Heart left ventricle (tissue), 13 donors: Measurements from ENCODE around the gene DCST1.

Experiments
- CTCF ChIP-seq, 12 donors: fragments of 200-600 bp; sonication (generic) in 4 of 12; IDR thresholded peaks; one replicate each; pipeline versions ENCODE4 v1.5.0 to v1.8.0; 2018 to 2022; ENCODE audit warnings: antibody characterized with exemption in 12 of 12, mild to moderate bottlenecking in 5 of 12
- POLR2A ChIP-seq, 2 donors: fragments of 450-650 bp; IDR thresholded peaks; one replicate each; pipeline ENCODE4 v1.6.1; 2017; ENCODE audit warnings: antibody characterized with exemption in 2 of 2, mild to moderate bottlenecking in 2 of 2, moderate library complexity in 2 of 2
- donor health status: ischemic (EF 13 %, LVEDD 7.1; RV severe dilation, severe dysfunction).
- donor health status: DM: no; HTN: yes; CAD: no.
- donor health status: DM: no; HTN: no; CAD: no.
- donor health status: ischemic (EF 25% LVEDD 6.9; RV normal size, moderate dysfunction).
- donor health status: ischemic (EF 25% LVEDD 5.7; RV mildly dilated, moderate dysfunction).
- donor health status: ischemic (EF 35%, LVEDD 5.7; RV mildly dilated, moderate dysfunction).
- donor health status: nonischemic (EF 11% LVEDD 7.7; RV severe dilation, severe dysfunction).
- donor health status: DM: yes; HTN: yes; CAD: no.
- donor health status: PGD.
- donor health status: ischemic (EF 29% LVEDD 5.4; RV normal size, mild dysfunction).
- donor health status: nonischemic (EF 23%, LVEDD 6.1; RV moderate dilation, normal function).

- TF ChIP-seq POLR2A (IDR thresholded peaks at IDR 0.05): no peak
- no peak for TF ChIP-seq CTCF (IDR thresholded peaks at IDR 0.05)
These were observed 23.5 kb downstream of the DCST1 start for GRCh38 chr1:155057104-155057503.
